A673 (cell line): ENCODE results near the gene TCIRG1.

ENCODE experiments used
- CTCF ChIP-seq: fragments of 300-800, 200-600 bp; sonication (generic); conservative IDR thresholded peaks from 2 replicates; pipeline ENCODE4 v1.5.1; 2017; ENCODE audit warnings: low read depth, mild to moderate bottlenecking, antibody characterized with exemption, low read length, moderate library complexity, mixed read lengths
- EZH2 ChIP-seq: fragments of 200-600 bp; sonication (generic); IDR thresholded peaks from 2 replicates; pipeline ENCODE4 v1.6.1; 2017; ENCODE audit warnings: borderline replicate concordance, low read depth, mild to moderate bottlenecking, mixed read lengths, antibody characterized with exemption, low read length; ENCODE audit not compliant: poor library complexity, severe bottlenecking

GRCh38 chr11:68033708-68034045 lies 5.1 kb upstream of the TCIRG1 start:
- TF ChIP-seq CTCF (no peak), EZH2 (no peak)
